ENCODE measurements around the gene DNAAF1. TPM values are rescaled to one million over a fixed set of nuclear protein-coding genes. Genes with fewer than 3 reads are reported as not detected.
A peak's percentile ranks its signal among the peaks of the same experiment; 100 is the strongest.

The DNAAF1 gene
- total and polyA plus RNA-seq, 4 experiments from 2014 or later, result 0.19 to 1.2 TPM; not detected in 2

DNA sequence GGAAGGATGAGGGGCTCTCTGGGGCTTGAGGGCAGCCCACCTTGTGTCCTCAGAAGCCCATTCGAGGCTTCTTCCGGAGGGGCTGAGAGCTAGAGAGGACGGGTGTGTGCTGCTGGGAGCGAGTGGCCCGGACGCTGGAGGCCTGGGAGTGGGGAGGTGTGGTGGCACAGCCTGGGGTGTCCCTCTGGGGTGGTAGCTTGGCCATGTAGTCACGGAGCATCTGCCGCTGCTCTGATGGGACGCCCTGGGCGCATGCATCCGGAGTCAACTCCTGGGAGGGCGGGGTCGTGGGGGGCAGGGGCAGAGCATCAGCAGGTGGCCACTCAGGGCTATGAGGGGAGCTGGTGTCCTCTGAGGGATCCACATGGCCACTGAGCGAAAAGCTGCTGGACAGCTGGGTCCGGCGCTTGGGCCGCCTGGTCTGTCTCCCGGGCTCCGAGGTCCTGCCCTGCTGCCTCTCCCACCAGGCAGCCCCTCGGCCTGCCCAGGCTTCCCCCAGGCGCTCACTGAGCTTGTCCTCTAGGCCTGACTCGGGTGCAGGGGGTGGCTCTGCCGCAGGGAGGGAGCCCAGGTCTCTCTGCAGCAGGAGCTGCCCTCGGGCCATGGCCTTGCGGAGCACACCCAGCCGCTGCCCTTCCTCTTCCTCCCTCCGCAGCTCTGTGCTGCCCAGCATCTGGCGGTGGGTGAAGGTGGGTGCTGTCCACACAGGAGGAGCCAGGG, 33.9 kb downstream of the DNAAF1 start:
- intact Hi-C loops (cut with micrococcal nuclease), result no loop called here
- CTCF ChIA-PET (ENCODE audit: partially characterized antibody), result interaction anchor here (1.1 to 7.4 kb wide), 3 partner anchors 8 to 252 kb away, joined by 3 to 78 read pairs (median 11); partner anchors contain the start of gene TAF1C
- H3K27me3 ChIP-seq (ENCODE audit: insufficient read depth, low read length), result no peaks in the 10 kb centered on the region
- H3K36me3 Mint-ChIP-seq, result peaks cover 12 to 35% of the 10 kb centered on the region in 2 donors
- H3K4me3 ChIP-seq (ENCODE audit: low read length in 2 of 2), result no peak overlapping the region
- H3K9me3 ChIP-seq (ENCODE audit: control insufficient read depth in 1 of 2, low read length in 2 of 2), result no peaks in the 10 kb centered on the region
- H3K4me3 Mint-ChIP-seq, result no peak overlapping the region
- H3K4me1 Mint-ChIP-seq, result peaks cover 5 to 9% (median 6%) of the 10 kb centered on the region in 4 donors
- H3K27me3 Mint-ChIP-seq, result no peaks in the 10 kb centered on the region
- H3K9me3 Mint-ChIP-seq, result no peaks in the 10 kb centered on the region
- H3K4me1 ChIP-seq (ENCODE audit: insufficient read depth, low read length), result no peaks in the 10 kb centered on the region
- no peak for DNase-seq
- peaks cover 41% of the 10 kb centered on the region for H3K36me3 ChIP-seq (ENCODE audit: insufficient read depth, low read length)
- no peak overlapping the region for H3K27ac Mint-ChIP-seq
- H3K27ac ChIP-seq (ENCODE audit: low read depth, low read length), result no peak overlapping the region
- POLR2A ChIA-PET (ENCODE audit: partially characterized antibody), result no interaction called here

DNA sequence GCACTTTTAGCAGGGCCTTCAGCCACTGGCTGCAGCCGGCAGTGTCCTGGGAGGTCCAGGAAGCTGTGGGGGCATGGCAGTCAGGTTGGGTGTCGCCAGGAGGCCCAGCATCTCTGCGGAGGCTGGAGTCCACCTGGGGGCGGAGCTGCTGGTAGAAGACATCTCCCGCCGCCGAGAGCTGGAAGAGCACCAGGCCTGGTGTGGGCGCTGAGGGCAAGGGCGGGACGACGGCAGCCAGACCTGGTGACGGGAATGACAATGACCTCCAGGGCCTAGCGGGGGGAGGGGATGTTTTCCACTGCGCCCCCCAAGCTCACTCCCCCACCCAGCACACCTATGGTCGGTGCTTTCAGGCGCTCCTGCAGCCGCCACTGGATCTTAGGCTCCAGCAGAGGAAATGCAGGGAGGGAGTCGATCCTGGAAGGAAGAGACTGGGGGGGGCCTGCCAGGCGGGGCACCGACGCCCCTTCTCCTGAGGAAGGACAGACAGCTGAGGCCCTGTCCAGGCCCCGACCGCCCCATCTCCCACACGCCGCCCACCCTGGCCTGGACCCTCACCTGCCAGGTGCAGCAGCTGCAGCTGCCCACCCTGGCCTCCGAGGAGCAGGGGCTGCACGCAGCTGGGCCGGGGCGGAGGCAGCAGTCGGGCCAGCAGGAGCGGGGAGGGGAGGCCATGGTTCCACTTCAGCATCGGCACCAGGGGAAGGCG, 34.7 kb downstream of the DNAAF1 start:
- H3K27ac ChIP-seq (ENCODE audit: low read depth, low read length), result no peak overlapping the region
- no peaks in the 10 kb centered on the region for H3K9me3 ChIP-seq (ENCODE audit: control insufficient read depth in 1 of 2, low read length in 2 of 2)
- DNase-seq, result no peak
- Mint-ChIP-seq H3K36me3 (peaks cover 16 to 40% of the 10 kb centered on the region in 2 donors), H3K9me3 (no peaks in the 10 kb centered on the region), H3K4me3 (no peak overlapping the region), H3K4me1 (peaks cover 8 to 16% (median 11%) of the 10 kb centered on the region in 4 donors), H3K27me3 (no peaks in the 10 kb centered on the region), H3K27ac (no peak overlapping the region)
- no peaks in the 10 kb centered on the region for H3K27me3 ChIP-seq (ENCODE audit: insufficient read depth, low read length)
- intact Hi-C loops (cut with micrococcal nuclease), result no loop called here
- H3K4me3 ChIP-seq (ENCODE audit: low read length in 2 of 2), result no peak overlapping the region
- H3K4me1 ChIP-seq (ENCODE audit: insufficient read depth, low read length), result peaks cover 3% of the 10 kb centered on the region
- ChIA-PET POLR2A (ENCODE audit: partially characterized antibody) (no interaction called here), CTCF (ENCODE audit: partially characterized antibody) (interaction anchor here (1.1 kb wide), 1 partner anchor 252 kb away, joined by 3 read pairs; no protein-coding TSS in a partner anchor)
- peaks cover 46% of the 10 kb centered on the region for H3K36me3 ChIP-seq (ENCODE audit: insufficient read depth, low read length)

DNA sequence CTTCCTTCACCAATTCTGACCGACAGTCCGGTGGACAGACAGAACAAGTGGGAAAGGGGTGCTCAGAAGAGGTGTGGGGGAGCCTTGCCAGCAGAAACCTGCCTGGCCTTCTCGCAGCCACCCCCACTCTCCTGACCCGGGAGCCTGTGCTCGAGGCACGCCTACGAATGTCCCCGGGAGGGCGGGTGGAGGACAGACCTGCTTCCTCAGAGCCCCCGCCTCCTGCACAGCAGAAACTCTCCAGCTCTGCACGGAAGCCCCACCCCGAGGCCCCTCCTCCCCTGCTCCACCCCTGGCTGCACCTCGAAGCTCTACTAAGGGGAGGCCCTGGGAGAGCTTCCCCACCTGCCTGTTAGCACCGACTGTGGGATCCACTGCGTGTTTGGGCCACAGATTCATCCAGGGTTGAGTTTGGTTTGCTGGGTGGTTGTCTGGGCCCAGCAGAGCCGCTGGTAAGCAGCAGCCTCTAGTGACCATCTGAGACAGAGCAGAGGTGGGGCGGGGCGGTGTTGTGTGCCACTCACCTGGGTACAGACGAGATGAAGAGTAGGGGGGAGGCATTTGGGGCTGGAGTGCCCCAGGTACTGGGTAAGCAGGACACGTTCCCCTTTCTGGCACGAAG, 35.5 kb downstream of the DNAAF1 start:
- no peak overlapping the region for H3K27ac Mint-ChIP-seq
- Histone ChIP-seq H3K4me3 (ENCODE audit: low read length in 2 of 2) (no peak overlapping the region), H3K9me3 (ENCODE audit: control insufficient read depth in 1 of 2, low read length in 2 of 2) (no peaks in the 10 kb centered on the region), H3K36me3 (ENCODE audit: insufficient read depth, low read length) (peaks cover 46% of the 10 kb centered on the region), H3K27me3 (ENCODE audit: insufficient read depth, low read length) (no peaks in the 10 kb centered on the region), H3K27ac (ENCODE audit: low read depth, low read length) (no peak overlapping the region), H3K4me1 (ENCODE audit: insufficient read depth, low read length) (peaks cover 11% of the 10 kb centered on the region)
- no peak for DNase-seq
- H3K4me1 Mint-ChIP-seq, result peaks cover 9 to 25% (median 12%) of the 10 kb centered on the region in 4 donors
- POLR2A ChIA-PET (ENCODE audit: partially characterized antibody), result no interaction called here
- CTCF ChIA-PET (ENCODE audit: partially characterized antibody), result no interaction called here
- H3K4me3 Mint-ChIP-seq, result no peak overlapping the region
- no peaks in the 10 kb centered on the region for H3K9me3 Mint-ChIP-seq
- intact Hi-C loops (cut with micrococcal nuclease), result no loop called here
- H3K27me3 Mint-ChIP-seq, result no peaks in the 10 kb centered on the region
- peaks cover 16 to 40% of the 10 kb centered on the region in 2 donors for H3K36me3 Mint-ChIP-seq

DNA sequence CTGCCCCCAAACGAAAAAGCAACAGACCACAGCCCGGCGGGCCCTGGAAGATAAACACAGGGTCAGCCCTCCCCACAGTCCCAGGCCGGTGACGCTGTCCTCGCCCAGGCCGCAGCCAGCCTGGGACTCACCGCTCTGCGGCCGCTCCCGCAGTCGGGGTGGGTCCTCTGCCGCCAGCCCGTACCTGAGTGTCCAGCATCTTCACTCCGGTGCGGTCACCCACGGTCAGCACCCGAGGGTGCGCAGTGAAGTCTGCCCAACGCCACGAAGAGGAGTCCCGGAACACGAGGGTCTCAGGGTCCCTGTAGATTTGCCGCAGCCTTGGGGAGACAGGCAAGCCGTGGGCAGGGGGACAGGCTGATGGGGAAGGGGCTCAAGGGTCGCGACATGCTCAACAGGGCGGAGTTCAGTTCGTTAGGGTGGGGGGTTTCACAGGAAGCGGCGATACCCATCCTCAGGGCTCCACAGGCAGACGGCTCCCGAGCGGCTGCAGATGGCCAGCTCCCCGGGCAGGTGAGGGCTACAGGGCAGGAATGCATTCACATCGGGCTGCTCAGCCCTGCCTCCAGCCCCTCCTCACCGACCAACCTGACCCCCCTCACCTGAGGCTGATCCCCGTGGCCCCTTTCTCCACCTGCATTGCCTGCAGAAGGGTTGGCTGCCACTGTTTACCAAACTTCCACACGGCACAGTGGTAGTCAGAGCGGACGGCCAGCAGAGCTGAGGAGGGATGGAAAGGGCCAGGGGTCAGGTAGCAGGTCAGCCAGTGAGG, 36.2 kb downstream of the DNAAF1 start:
- CTCF ChIA-PET (ENCODE audit: partially characterized antibody), result no interaction called here
- Histone ChIP-seq H3K4me3 (ENCODE audit: low read length in 2 of 2) (no peak overlapping the region), H3K9me3 (ENCODE audit: control insufficient read depth in 1 of 2, low read length in 2 of 2) (no peaks in the 10 kb centered on the region), H3K4me1 (ENCODE audit: insufficient read depth, low read length) (peaks cover 18% of the 10 kb centered on the region), H3K27ac (ENCODE audit: low read depth, low read length) (no peak overlapping the region), H3K36me3 (ENCODE audit: insufficient read depth, low read length) (peaks cover 46% of the 10 kb centered on the region), H3K27me3 (ENCODE audit: insufficient read depth, low read length) (no peaks in the 10 kb centered on the region)
- Mint-ChIP-seq H3K4me3 (no peak overlapping the region), H3K27me3 (no peaks in the 10 kb centered on the region), H3K4me1 (peaks cover 11 to 32% (median 16%) of the 10 kb centered on the region in 4 donors), H3K9me3 (no peaks in the 10 kb centered on the region), H3K27ac (no peak overlapping the region), H3K36me3 (peaks cover 16 to 40% of the 10 kb centered on the region in 2 donors)
- intact Hi-C loops (cut with micrococcal nuclease), result no loop called here
- DNase-seq, result no peak
- POLR2A ChIA-PET (ENCODE audit: partially characterized antibody), result no interaction called here

DNA sequence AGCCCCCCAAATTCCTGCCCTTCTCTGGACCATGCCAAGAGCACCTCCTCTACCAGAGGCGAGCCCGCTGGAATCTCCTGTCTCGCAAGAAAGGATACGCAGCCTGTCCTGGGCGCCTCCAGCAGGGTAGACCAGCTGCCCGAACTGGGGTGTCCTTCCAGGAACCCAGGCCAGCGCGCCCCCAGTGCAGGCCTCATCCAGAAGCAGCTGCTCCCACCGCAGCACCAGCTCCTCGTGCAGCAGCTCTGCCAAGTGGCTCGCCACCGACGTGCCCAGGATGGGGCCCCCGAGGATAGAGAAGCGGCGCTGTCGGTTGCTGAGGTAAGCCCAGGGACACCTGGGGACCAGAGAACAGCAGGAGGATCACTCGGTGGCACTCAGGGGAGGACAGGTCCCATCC, 37.0 kb downstream of the DNAAF1 start:
- Histone ChIP-seq H3K4me3 (ENCODE audit: low read length in 2 of 2) (no peak overlapping the region), H3K9me3 (ENCODE audit: control insufficient read depth in 1 of 2, low read length in 2 of 2) (no peaks in the 10 kb centered on the region), H3K4me1 (ENCODE audit: insufficient read depth, low read length) (peaks cover 19% of the 10 kb centered on the region), H3K36me3 (ENCODE audit: insufficient read depth, low read length) (peaks cover 46% of the 10 kb centered on the region), H3K27ac (ENCODE audit: low read depth, low read length) (no peak overlapping the region), H3K27me3 (ENCODE audit: insufficient read depth, low read length) (no peaks in the 10 kb centered on the region)
- ChIA-PET CTCF (ENCODE audit: partially characterized antibody) (interaction anchor here (0.5 to 0.9 kb wide), 2 partner anchors 69 to 98 kb away, joined by 3 read pairs; no protein-coding TSS in a partner anchor), POLR2A (ENCODE audit: partially characterized antibody) (no interaction called here)
- Mint-ChIP-seq H3K4me3 (no peak overlapping the region), H3K4me1 (peaks cover 11 to 32% (median 20%) of the 10 kb centered on the region in 4 donors), H3K27me3 (no peaks in the 10 kb centered on the region), H3K9me3 (no peaks in the 10 kb centered on the region), H3K27ac (no peak overlapping the region), H3K36me3 (peaks cover 16 to 43% of the 10 kb centered on the region in 2 donors)
- DNase-seq, result no peak
- intact Hi-C loops (cut with micrococcal nuclease), result no loop called here

DNA sequence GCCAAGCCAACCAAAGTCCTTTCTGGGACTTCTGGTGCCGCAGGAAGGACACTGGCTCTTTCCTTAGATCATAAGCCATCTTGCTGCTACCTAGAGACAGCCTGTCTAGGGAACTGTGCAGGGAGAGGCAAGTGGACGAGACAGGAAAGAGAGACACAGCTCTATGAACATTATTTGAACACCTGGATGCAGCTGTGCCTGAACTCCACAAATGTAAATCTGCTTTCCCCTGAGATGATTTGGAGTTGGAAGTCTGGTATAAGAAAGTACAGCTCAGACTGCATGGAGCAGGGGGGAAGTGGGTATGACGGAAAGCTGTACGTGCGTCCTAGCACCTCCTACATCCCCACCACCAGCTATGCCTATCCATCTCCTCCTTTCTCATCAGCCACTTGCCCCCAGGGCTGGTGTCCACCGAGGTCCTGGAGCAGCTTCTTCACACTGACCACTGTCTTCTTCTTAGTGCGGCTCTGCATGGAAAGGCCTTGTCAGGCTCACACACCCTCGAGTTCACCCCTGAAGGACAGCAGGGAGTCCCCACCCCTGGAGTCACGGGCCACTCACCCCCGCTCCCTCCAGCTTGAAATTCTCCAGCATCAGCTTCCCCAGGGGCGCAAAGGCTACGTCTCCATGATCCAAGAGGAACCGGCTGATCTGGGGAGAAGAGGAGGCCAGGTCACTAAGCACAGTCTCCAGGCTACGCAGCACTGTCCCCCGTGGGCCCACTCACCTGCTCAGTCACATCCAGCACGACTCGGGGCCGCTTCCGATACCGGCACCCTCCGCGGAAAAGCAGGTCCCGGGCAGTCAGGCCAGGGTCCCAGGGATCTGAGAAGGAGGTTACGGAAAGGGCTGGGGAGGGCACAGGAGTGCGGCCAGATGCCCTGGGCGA, 37.8 kb downstream of the DNAAF1 start:
- H3K36me3 ChIP-seq (ENCODE audit: insufficient read depth, low read length), result peaks cover 46% of the 10 kb centered on the region
- H3K36me3 Mint-ChIP-seq, result peaks cover 16 to 41% of the 10 kb centered on the region in 2 donors
- DNase-seq, result no peak
- peaks cover 10 to 32% (median 21%) of the 10 kb centered on the region in 4 donors for H3K4me1 Mint-ChIP-seq
- H3K4me3 Mint-ChIP-seq, result peak overlapping the region in 2 of 8 donors; percentile 29 to 46
- no peak overlapping the region for H3K27ac Mint-ChIP-seq
- H3K27ac ChIP-seq (ENCODE audit: low read depth, low read length), result no peak overlapping the region
- no peak overlapping the region for H3K4me3 ChIP-seq (ENCODE audit: low read length in 2 of 2)
- no peaks in the 10 kb centered on the region for H3K9me3 Mint-ChIP-seq
- no peaks in the 10 kb centered on the region for H3K27me3 Mint-ChIP-seq
- peaks cover 19% of the 10 kb centered on the region for H3K4me1 ChIP-seq (ENCODE audit: insufficient read depth, low read length)
- no peaks in the 10 kb centered on the region for H3K27me3 ChIP-seq (ENCODE audit: insufficient read depth, low read length)
- CTCF ChIA-PET (ENCODE audit: partially characterized antibody), result interaction anchor here (0.9 to 2.5 kb wide), 3 partner anchors 7 to 99 kb away, joined by 3 to 8 read pairs (median 6); no protein-coding TSS in a partner anchor
- POLR2A ChIA-PET (ENCODE audit: partially characterized antibody), result no interaction called here
- intact Hi-C loops (cut with micrococcal nuclease), result no loop called here
- no peaks in the 10 kb centered on the region for H3K9me3 ChIP-seq (ENCODE audit: control insufficient read depth in 1 of 2, low read length in 2 of 2)
